ENCODE data around the gene NTN1. TPM values are rescaled to one million over a fixed set of nuclear protein-coding genes. Genes with fewer than 3 reads are reported as not detected.

NTN1 gene
- total and polyA plus RNA-seq, 2 experiments from 2014 or later: 0.42 to 2.1 TPM

DNA sequence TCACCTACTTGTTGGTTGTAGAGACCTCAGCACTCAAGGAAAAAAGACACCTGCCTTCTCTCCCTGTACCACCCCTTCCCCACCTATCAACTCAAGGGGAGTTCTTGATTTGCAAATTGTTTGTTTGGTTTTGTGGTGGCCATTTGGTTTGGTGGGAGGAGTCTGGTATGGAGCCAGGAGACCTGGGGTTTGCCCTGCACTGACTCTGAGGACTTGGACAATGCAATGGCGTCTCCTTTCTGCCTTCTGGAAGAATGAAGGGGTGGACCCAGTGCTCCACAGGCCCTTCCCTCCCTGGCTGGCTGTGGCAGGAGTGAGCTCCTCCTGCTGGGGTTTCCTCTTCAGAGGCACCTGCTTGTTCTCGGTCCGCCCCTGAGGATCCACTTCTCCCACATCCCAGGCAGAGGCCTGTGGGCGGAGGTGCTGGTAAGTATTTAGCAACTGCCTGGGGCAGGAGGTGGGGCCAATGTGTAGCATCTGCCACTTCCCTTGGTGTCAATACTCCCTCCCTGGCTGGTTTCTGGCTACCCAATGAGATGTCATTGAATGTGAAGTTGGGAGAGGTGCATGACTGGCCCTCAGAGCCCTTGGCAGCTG is 164.5 kb downstream of the NTN1 start:
- H3K36me3 ChIP-seq (replicated peaks; ENCODE audit: insufficient read depth, low read depth): no peaks in the 10 kb centered on the region
- no peaks in the 10 kb centered on the region for H4K20me1 ChIP-seq (ENCODE audit: insufficient read depth, poor library complexity, severe bottlenecking)
- H3K4me2 ChIP-seq: peak overlapping the region; percentile 48
- H3K9me3 ChIP-seq (ENCODE audit: low read depth): no peaks in the 10 kb centered on the region
- TF ChIP-seq EZH2phosphoT487 (IDR thresholded peaks at IDR 0.05; ENCODE audit: low read depth, severe bottlenecking, unreplicated experiment) (no peak), EZH2 (IDR thresholded peaks at IDR 0.05; ENCODE audit: borderline replicate concordance) (no peak)
- TF ChIP-seq, protein P1, sequence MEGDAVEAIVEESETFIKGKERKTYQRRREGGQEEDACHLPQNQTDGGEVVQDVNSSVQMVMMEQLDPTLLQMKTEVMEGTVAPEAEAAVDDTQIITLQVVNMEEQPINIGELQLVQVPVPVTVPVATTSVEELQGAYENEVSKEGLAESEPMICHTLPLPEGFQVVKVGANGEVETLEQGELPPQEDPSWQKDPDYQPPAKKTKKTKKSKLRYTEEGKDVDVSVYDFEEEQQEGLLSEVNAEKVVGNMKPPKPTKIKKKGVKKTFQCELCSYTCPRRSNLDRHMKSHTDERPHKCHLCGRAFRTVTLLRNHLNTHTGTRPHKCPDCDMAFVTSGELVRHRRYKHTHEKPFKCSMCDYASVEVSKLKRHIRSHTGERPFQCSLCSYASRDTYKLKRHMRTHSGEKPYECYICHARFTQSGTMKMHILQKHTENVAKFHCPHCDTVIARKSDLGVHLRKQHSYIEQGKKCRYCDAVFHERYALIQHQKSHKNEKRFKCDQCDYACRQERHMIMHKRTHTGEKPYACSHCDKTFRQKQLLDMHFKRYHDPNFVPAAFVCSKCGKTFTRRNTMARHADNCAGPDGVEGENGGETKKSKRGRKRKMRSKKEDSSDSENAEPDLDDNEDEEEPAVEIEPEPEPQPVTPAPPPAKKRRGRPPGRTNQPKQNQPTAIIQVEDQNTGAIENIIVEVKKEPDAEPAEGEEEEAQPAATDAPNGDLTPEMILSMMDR (IDR thresholded peaks at IDR 0.05; ENCODE audit: poor library complexity): no peak
- no peaks in the 10 kb centered on the region for H3K79me2 ChIP-seq
- H2AFZ ChIP-seq: no peak overlapping the region
- no peaks in the 10 kb centered on the region for H3K9me2 ChIP-seq (replicated peaks; ENCODE audit: insufficient read depth)
- H3K4me3 ChIP-seq: no peak overlapping the region
- H3K27me3 ChIP-seq: peaks cover 5% of the 10 kb centered on the region
- 88% methylated on average over 4 of the region's 4 CpGs for WGBS (ENCODE audit: low lambda C conversion rate, missing lambda C conversion rate)
- peak overlapping the region; percentile 27 for H3K27ac ChIP-seq
- H3K4me1 ChIP-seq (ENCODE audit: insufficient read depth): peaks cover 24% of the 10 kb centered on the region
- DNase-seq (ENCODE audit: low spot score): no peak

DNA sequence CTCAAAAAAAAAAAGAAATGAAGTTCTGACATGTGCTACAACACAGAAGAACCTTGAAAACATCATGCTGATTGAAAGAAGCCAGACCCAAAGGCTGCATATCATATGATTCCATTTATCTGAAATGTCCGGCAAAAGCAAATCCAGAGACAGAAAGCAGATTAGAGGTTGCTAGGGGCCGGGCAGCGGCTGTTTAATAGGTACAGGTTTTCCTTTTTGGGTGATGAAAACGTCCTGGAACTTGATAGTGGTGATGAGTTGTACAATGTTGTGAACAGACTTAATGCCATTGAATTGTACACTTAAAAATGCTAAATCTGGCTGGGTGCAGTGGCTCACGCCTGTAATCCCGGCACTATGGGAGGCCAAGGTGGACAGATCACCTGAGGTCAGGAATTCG is 166.5 kb downstream of the NTN1 start:
- Histone ChIP-seq H2AFZ (no peak overlapping the region), H3K9me3 (ENCODE audit: low read depth) (no peaks in the 10 kb centered on the region), H3K36me3 (replicated peaks; ENCODE audit: insufficient read depth, low read depth) (no peaks in the 10 kb centered on the region), H3K4me2 (no peak overlapping the region), H3K4me3 (no peak overlapping the region), H4K20me1 (ENCODE audit: insufficient read depth, poor library complexity, severe bottlenecking) (no peaks in the 10 kb centered on the region), H3K9me2 (replicated peaks; ENCODE audit: insufficient read depth) (no peaks in the 10 kb centered on the region), H3K79me2 (no peaks in the 10 kb centered on the region), H3K27me3 (peaks cover 5% of the 10 kb centered on the region), H3K4me1 (ENCODE audit: insufficient read depth) (peaks cover 24% of the 10 kb centered on the region), H3K27ac (no peak overlapping the region)
- WGBS (ENCODE audit: low lambda C conversion rate, missing lambda C conversion rate): 70% methylated on average over 7 of the region's 7 CpGs
- TF ChIP-seq EZH2 (IDR thresholded peaks at IDR 0.05; ENCODE audit: borderline replicate concordance) (no peak), EZH2phosphoT487 (IDR thresholded peaks at IDR 0.05; ENCODE audit: low read depth, severe bottlenecking, unreplicated experiment) (no peak)
- TF ChIP-seq, protein P1 (IDR thresholded peaks at IDR 0.05; ENCODE audit: poor library complexity): no peak
- DNase-seq (ENCODE audit: low spot score): no peak

DNA sequence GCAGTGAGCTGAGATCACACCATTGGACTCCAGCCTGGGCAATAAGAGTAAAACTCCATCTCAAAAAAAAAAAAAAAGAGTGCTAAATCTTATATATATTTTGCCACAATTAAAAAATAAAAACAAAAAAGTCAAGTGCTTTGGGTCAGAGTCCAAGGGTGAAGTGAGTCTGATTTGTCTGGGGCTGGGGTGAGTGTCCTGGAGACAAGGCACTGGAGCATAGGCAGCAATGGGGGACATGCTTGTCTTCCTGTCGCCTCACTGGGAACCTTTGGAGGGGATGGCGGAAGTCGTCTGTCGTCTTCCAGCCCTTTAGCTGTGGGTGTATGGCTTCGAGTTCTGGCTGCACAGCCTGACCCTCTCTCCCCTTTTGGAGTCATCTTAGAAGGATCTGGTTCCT is 167.1 kb downstream of the NTN1 start:
- Histone ChIP-seq H4K20me1 (ENCODE audit: insufficient read depth, poor library complexity, severe bottlenecking) (no peaks in the 10 kb centered on the region), H3K9me2 (replicated peaks; ENCODE audit: insufficient read depth) (no peaks in the 10 kb centered on the region), H2AFZ (no peak overlapping the region), H3K27ac (no peak overlapping the region), H3K4me1 (ENCODE audit: insufficient read depth) (peaks cover 24% of the 10 kb centered on the region), H3K27me3 (peaks cover 4% of the 10 kb centered on the region), H3K79me2 (no peaks in the 10 kb centered on the region), H3K9me3 (ENCODE audit: low read depth) (no peaks in the 10 kb centered on the region), H3K4me3 (no peak overlapping the region), H3K4me2 (no peak overlapping the region), H3K36me3 (replicated peaks; ENCODE audit: insufficient read depth, low read depth) (no peaks in the 10 kb centered on the region)
- no peak for DNase-seq (ENCODE audit: low spot score)
- no peak for TF ChIP-seq EZH2 (IDR thresholded peaks at IDR 0.05; ENCODE audit: borderline replicate concordance)
- no peak for TF ChIP-seq EZH2phosphoT487 (IDR thresholded peaks at IDR 0.05; ENCODE audit: low read depth, severe bottlenecking, unreplicated experiment)
- TF ChIP-seq, protein P1 (IDR thresholded peaks at IDR 0.05; ENCODE audit: poor library complexity): no peak
- 96% methylated on average over 5 of the region's 5 CpGs for WGBS (ENCODE audit: low lambda C conversion rate, missing lambda C conversion rate)

Measured in hepatocyte (in vitro differentiated cells).